Left kidney (tissue), 2 donors: ENCODE measurements around the gene PLA2G6. TPM values are rescaled to one million over a fixed set of nuclear protein-coding genes. Genes with fewer than 3 reads are reported as not detected.
A peak's percentile ranks its signal among the peaks of the same experiment; 100 is the strongest.

Experiments
- DNase-seq: peaks from one replicate; pipeline ENCODE4 v3.0.0-alpha.2; 2013
- polyA plus RNA-seq: library from polyadenylated mRNA; unstranded; fragments of 120-200 nt; gene quantifications from one replicate; pipeline ENCODE4 v1.2.1, GENCODE V29; 2013; ENCODE audit not compliant: insufficient read length

Gene PLA2G6
- polyA plus RNA-seq, 1 donor, result 50.9 TPM

DNA sequence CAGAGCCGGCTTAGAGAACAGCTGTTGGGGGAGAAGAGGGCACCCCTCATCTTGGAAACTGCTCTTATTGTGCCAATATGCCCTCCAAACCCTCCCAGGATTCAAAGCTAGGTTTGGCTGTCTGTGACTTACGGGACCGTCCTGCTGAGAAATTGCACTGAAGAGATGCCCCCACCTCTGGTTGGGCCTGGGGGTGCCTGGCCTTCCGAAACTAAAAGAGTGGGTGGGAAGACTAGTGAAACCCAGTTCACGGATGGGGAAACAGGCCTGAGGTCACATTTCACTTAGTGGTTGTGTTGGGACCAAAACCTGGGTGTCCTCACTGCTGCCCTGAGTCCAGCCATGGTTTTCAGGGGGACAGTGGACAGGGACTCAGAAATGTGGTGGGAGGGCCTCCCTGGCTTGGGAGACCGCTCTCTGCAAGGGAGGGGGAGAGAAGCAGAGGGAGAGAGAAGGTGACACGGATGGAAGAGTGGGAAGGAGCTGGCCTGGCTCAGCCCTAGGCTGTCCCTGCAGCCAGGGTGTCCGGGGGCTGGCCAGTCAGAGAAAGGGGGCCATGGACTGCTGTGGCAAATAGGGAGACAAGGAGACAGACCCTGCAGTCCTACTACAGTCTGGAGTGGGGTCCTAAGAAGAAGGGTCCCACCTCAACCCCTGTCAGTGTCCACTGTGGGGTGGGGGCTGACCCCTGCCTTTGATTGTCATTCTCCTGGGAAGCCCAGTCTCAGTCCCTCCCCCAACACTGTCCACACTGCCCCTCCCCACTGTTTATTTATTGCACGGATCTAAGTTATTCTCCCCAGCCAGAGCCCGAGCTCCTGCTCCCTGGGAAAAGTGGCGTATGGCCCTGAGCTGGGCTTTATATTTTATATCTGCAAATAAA is 33.8 kb upstream of the PLA2G6 start:
- DNase-seq, result no peak

DNA sequence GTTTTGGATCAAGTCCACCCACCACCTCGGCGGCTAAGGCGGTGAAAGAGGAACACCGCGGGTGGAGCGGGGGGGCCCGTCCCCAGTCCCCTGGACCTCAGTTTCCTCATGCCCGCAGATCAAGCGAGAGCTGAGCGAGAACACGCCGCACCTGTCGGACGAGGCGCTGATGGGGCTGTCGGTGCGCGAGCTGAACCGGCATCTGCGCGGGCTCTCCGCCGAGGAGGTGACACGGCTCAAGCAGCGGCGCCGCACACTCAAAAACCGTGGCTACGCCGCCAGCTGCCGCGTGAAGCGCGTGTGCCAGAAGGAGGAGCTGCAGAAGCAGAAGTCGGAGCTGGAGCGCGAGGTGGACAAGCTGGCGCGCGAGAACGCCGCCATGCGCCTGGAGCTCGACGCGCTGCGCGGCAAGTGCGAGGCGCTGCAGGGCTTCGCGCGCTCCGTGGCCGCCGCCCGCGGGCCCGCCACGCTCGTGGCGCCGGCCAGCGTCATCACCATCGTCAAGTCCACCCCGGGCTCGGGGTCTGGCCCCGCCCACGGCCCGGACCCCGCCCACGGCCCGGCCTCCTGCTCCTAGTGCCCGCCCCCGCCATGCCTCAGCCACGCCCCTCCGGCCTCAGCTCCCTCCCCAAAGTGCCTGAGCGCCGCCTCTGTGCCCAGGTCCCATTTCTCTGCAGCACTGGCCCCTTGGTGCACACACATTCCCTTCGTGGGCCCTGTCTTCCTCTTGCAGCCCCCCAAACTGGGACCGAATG is 32.8 kb upstream of the PLA2G6 start:
- DNase-seq, result no peak

DNA sequence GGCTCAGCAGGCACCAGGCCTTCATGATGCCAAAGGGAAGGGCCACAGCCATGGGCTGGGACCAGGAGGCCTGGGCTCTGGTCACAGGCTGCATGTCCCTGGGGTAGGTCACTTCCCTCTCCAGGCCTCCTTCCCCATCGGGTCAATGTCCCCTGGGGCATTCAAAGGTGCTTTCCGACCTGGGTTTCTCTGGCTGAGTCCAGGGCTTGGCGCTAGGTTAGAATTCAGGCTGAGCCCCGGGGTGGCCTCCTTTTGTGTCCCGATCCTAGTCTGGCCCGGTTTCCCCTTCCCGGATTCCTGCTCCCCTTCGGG is 32.3 kb upstream of the PLA2G6 start:
- DNase-seq, result no peak

DNA sequence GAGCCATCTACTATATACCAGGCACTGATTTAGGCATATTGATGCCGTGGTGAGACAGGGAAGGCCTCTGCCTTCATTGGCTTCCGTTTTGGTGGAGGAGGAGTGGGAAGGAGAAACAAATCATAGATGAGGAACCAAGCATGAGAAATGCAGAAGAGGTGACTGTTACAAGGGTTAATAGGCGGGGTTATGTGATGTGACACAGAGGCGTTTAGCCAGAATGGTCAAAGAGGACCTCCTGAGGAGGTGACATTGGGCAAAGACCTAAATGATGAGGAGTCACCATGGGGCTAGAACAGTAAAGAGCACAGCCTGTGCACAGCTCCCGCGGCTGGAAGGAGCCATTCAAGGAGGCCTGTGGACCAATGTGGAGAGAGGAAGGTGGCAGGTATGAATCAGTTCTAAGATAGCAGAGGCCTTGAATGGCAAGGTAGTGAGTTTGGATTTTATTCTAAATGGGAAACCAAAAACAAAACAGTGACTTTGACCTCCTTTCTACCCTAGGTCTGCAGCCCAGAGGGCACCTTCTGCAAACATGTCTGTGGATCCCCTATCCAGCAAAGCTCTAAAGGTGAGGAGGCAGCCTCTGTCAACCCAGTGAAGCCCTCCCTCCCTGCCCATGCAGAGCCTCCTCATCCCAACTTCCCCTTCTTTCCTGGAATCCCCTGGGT is 31.8 kb upstream of the PLA2G6 start:
- no peak for DNase-seq

DNA sequence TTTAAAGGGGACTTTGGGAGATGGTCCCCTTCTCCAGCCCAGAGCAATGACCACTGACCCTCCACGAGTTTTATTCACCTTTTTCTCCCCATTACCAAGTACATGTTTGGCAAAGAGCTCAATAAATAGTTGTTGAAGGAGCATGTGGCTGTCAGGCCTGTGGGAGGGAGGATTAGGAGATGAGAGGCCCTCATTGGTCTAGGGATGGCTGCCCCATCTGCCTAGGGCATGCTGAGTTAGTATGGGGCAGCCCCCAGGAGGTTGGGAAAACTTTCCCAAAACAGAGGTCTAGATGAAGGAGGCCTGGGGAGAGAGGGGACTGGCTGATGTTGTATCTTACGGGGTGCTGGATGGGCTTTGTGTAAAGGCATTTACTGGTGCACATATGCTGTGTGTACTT is 30.8 kb upstream of the PLA2G6 start:
- DNase-seq, result no peak

DNA sequence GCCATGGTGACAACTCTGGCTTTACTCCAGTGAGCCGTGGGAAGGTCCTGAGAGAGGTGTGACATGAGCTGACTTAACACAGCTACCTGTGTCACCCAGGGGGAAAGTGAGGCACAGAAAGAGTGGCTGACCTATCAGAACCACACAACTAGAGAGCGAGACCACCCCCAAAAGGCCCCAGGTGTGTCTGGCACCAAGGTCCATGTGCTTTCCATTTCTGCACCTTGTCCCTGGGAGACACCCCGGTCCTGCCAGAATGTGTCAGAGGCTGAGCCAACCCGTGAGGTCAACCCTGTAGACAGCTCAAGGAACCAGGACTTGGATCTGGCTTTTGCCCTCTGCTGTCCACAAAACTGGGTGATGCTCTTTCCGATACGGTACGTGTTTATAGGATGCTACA is 29.9 kb upstream of the PLA2G6 start:
- no peak for DNase-seq

DNA sequence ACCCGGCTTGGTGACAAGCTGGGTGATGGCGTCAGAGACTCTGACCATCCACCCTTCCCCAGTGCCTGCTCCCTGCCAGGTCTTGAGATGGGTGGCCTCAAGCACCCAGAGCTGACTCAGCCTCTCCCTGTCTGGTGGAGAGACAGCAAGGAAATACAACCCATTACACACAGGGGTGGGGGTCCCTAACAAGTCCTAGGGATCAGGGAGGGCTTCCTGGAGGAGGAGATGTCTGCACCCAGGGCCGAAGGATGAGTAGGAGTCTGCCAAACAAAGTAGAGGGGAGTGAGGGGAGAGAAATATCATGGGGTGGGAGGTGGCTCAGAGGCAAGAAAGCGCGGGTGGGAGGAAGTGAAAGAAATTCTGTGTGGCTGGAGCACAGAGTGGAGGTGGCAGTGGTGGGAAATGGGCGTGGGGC is 26.9 kb upstream of the PLA2G6 start:
- no peak for DNase-seq

DNA sequence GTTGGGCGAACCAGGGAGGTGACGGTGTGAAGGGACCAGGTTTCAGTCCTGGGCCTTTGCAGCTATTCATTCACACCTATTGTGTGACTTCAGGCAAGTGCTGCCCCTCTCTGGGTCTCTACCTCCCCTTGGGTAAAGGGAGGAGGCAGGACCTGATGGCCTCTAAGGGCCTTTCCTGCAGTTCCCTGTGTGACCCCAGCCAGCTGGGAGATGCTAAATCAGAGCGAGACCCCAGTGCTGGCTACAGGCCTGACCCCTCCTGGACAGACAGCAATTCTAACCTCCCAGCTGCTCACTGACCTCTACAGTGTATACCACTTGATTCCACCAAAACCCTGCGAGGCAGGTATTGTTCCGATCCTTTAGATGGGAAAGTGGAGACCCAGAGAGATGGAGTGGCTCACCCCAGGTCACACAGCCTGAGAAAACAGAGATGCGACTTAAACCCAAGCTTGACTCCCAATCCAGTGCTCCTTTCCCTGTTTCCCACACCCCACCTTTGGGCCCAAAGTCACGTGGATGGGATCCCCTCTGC is 26.3 kb upstream of the PLA2G6 start:
- no peak for DNase-seq

DNA sequence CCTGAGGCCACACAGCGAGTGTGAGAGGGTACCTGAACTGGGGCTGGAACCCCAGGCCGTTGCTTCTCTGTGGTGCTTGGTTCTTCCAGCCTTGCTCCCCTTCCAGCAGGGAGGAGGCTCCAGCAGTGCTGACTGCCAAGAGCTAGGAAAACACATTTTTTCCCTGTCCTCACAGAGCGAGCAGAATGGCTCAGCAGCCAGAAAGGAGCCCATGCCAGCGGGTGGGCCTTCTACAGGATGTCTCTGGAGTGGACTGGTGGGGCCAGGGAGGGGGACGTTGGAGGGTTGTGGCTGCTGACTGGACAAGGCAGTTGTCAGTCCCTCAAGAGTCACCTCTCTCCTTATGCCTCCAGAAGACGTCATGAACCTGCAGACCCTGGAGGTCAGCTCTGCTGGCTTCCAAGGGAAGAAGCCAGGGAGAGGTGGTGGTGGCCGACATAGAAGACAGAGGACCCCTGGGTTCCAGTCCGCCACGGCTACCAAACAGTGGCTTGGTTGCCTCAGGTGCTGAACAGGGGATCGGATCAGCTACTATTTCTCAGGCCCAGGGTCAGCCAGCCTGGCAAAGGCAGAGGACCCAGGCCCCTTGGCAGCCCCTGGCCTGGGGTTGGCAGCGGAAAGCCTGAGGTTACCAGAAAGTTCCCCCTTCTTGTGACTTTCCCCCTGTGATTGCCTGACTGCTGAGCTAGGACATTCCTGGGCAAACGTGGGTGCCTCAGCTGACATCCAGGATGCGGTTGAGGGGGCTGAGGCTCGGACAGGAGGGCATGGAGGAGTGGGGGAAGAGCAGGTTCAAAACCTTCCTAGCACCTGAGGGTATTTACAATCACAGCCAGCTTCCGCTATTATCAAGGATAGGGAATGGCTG is 23.9 kb upstream of the PLA2G6 start:
- no peak for DNase-seq

DNA sequence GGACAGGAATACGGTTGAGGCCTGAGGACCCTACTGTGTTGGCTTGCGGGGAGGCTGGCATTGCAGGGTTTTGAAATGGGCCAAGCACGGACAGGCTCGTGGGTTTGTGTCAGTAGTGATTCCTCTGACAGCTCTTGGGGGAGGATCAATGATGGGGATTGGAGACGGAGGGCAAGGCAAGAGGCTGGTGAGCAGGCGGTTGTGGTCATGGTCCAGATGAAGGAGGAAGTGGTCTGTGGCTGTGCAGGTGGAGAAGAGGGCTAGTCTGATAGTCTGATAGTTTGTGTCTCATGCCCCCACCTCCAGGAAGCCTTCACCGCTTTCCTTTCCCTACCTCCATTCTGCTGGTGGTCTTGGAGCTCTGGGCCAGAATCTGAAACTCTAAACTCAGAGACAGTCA is 23.2 kb upstream of the PLA2G6 start:
- no peak for DNase-seq

DNA sequence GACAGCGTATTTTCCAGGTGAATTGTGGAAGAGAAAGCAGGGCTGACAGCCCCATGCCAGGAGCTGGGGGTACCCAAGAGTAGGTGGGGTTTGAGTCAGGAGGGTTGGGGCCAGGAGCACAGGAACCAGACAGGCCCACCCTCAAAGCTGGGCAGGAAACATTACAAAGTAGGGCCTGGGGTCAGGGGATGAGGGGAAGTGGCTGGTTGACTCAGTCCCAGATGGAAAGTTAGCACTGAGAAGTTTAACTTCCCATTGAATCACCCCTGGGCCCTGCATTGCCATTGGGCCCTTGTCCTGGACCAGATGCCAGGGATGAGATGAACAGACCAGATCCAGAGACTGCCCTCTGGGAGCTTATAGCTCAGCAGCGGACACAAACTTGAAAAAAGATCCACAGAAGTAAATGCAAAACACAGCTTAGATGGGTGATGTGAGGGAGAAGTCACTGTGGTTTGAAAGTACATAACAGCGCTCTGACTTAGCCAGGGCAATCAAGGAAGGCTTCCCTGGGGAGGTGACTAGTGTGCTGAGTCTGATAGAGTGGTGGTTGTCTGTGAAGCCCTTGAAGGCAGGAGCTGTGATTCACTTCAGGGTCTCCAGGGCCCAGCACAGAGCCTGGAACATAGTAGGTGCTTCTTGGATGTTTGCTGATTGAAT is 22.4 kb upstream of the PLA2G6 start:
- no peak for DNase-seq

DNA sequence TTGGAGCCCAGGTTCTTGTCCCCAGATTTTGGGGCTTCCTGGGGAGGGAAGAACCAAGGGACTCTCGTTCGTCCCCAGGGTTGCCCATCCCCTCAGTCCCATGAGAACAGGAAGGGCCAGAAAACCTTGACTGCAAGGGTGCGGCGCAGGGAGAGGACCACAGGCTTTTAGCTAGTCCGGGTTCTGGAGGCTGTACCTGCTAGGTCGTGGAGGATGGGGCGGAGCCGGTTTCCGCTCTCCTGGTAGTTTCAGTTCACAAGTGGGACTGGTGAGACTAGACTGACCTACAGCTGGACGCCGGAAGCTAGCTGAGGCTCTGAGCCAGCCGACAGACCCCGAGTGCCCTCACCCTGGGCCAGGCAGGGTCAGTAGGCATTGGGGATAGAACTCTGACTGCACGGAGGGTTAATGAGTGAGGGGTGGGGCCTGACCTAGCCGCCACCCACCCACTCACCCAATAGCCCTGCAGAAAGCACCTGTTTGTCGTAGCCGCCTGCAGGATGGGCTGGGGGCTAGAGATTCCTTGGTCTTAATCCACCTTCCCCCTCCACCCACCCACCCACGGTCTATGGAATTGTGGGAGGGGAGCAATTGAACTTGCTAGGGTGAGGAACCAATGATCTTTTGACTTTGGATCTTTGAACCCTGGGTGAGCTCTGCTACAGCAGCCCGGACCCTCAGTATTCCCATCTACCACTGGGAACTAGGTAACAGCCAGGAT is 21.6 kb upstream of the PLA2G6 start:
- DNase-seq, result no peak

DNA sequence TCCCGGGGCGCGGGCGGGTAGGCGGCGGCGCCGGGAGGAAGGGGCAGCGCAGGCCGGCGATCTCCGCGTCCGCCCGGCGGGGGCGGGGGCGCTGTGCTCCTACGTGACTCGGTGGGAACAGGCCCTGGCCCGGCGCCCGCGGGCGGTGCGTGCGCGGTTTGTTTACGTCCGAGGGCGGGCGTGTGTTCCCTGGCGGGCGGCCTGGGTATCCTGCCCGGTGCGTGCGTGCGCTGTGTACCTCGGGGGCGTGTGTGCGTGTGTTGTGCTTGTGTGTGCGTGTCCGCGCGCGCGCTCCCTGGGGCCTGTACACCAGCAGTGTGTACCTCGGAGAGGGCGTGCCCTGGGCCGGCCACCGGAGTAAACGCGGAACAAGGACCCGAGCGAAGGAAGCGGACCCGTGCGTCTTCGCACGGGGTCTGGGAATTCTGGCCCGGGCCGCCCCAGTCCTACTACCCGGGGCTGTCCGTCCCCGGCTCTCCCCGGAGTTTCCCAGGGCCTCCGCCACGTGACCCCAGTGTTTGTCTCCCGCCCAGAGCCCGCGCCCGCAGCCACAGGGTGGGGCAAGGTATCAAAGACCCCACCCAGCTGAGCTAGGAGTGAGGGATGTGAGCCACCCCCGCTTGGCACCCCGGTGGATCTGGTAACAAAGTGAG is 20.9 kb upstream of the PLA2G6 start:
- peak; percentile 76 for DNase-seq

DNA sequence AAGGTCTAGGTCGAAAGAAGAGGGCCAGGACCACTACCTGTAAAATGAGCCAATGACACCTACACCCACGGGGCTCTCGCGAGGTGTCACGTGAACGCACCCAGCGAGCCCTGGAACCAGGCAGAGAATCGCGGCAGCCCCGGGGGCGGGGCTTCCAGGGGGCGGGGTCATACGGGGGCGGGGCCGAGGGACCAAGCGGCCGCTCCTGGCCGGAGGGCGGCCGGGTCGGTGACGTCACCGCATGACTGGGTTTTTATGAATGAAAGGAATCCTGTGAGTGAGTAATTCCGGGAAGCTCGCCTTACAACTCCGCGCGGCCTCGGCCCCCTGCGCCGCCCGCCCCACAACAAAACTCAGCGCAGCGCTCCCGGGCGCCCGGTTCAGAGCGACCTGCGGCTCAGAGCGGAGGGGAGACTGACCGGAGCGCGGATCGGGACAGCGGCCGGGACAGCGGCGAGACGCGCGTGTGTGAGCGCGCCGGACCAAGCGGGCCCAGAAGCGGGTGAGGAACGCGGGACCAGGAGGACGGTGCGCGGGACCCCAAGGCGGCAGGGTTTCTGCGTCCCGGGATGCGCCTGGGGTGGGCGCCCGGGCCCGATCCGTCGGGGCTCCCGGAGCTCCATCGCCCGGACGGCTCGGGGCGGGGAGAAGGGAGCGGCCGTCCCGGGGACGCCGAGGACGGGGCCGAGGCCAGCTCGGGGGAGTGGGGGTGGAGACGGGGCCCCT is 20.2 kb upstream of the PLA2G6 start, which contains the start of gene MAFF:
MAFF (plus strand) TSS at position 284 of the 726 bp plus-strand sequence. CDS start 11,860 bp downstream, outside the sequence.
- peak; percentile 95 for DNase-seq

DNA sequence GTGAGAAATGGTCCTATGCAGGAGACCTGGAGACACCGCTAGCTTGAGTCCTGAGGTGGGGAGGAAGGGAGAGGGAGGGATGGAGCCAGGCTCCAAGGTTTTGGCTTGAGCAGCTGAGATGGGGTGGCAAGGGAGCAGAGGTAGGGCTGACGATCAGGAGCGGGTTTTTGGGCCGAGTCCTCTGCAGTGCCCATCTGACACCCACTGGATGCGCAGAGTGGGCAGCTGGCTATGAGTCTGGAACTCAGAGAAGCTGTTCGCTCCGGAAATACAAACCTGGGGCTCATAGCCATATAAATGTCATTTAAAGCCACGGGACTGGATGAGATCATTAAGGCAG is 19.7 kb upstream of the PLA2G6 start:
- DNase-seq, result no peak

DNA sequence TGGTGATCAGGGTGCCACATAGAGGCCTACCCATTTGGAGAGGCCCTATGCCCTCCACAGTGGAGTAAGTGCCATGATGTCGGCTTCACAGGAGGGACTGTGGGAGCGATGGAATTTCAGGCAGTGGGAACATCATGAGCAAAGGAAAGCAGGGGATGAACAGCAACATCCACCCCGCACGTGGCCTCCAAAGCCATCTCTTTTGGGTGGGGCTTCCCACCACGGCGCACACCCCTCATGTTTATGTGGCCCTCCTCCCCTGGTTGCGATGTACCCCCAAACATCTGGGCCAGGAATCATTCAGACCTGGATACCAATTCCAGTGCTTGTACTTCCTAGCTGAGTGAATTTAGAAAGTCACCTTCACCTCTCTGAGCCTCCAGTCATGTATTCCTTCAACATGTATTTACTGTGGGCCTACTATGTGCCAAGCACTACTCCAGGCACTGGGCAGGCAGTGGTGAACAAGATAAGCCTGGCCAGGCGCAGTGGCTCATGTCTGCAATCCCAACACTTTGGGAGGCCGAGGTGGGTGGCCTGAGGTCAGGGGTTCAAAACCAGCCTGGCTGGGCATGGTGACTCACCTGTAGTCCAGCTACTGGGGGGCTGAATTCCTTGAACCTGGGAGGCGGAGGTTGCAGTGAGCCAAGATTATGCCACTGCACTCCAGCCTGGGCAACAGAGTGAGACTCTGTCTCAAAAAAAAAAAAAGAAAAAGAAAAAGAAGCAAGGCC is 18.4 kb upstream of the PLA2G6 start:
- DNase-seq, result no peak

DNA sequence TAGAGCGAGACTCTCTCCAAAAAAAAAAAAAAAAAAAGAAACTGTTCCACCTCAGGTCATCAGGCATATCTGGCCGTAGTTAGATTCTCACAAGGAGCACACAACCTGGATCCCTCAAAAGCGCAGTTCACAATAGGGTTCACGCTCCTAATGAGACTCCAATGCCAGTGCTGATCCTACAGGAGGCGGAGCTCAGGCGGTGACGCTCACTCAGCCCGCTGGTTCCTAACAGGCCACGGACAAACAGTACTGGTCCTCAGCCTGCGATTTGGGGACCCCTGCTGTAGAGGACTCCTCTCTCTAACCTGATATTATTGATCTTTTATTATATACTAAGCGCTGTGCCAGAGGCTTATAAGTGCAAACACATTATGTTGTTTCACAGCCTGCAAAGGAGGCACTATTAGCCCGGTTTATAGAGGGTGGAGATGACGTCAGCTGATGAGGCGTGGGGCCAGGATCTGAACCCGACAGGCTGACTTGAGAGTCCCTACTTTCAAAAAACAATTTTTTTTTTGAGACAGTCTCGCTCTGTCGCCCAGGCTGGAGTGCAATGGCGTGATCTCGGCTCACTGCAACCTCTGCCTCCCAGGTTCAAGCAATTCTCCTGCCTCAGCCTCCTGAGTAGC is 15.3 kb upstream of the PLA2G6 start:
- DNase-seq, result no peak

DNA sequence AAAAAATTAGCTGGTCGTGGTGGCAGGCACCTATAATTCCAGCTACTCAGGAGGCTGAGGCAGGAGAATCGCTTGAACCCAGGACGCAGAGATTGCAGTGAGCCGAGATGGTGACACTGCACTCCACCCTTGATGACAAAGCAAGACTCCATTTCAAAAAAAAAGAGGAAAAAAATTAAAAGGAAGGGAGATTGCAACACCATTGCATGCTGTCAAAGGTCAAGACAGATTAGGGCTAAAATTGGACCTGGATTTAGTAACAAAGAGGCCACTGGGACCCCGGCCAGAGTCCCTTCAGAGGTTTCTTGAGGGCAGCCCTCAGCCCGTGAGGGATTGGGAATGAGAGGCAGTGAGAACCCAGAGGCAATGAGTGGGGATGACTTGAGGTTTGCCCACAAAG is 11.9 kb upstream of the PLA2G6 start:
- no peak for DNase-seq
